Neural progenitor cell (in vitro differentiated cells): ENCODE data around the gene ASIC1.

ENCODE experiments used
- EZH2 ChIP-seq: fragments of 200-600 bp; sonication (generic); IDR thresholded peaks from 2 replicates; pipeline ENCODE4 v1.6.1; 2017; ENCODE audit warnings: antibody characterized with exemption, mild to moderate bottlenecking, moderate library complexity
- EZH2phosphoT487 ChIP-seq: fragments of 200-600 bp; sonication (generic); IDR thresholded peaks from 2 replicates; pipeline ENCODE4 v1.6.1; 2017; ENCODE audit warnings: antibody characterized with exemption
- TF ChIP-seq, protein P1 (sequence below): fragments of 200-600 bp; sonication (generic); IDR thresholded peaks from 2 replicates; pipeline ENCODE4 v1.5.1; 2017; ENCODE audit warnings: antibody characterized with exemption, mild to moderate bottlenecking

DNA sequence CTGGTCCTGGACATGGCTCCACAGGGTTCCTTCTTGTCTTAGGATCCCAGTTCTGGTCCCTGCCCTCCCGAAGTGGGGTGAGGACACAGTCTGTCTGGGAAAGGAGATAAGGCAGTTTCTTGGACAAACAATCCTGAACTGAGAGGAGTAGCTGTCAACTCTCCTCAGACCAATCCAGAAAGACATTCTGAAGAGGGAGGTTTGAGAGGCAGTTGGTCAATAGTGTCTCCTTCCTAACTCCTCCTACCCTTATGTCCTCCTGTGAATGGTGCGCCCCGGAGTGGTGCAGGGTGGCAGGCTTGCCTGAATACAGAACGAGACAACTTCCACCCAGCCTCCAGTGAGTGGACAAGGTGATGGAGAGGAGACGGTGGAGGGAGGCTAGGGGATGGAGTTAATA lies 15.4 kb upstream of the ASIC1 start:
- TF ChIP-seq, protein P1, sequence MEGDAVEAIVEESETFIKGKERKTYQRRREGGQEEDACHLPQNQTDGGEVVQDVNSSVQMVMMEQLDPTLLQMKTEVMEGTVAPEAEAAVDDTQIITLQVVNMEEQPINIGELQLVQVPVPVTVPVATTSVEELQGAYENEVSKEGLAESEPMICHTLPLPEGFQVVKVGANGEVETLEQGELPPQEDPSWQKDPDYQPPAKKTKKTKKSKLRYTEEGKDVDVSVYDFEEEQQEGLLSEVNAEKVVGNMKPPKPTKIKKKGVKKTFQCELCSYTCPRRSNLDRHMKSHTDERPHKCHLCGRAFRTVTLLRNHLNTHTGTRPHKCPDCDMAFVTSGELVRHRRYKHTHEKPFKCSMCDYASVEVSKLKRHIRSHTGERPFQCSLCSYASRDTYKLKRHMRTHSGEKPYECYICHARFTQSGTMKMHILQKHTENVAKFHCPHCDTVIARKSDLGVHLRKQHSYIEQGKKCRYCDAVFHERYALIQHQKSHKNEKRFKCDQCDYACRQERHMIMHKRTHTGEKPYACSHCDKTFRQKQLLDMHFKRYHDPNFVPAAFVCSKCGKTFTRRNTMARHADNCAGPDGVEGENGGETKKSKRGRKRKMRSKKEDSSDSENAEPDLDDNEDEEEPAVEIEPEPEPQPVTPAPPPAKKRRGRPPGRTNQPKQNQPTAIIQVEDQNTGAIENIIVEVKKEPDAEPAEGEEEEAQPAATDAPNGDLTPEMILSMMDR, result no peak
- TF ChIP-seq EZH2 (no peak), EZH2phosphoT487 (no peak)
